HepG2 (cell line): ENCODE measurements around the gene OR11A1. TPM values are rescaled to one million over a fixed set of nuclear protein-coding genes. Genes with fewer than 3 reads are reported as not detected.

Experiments
- ATAC-seq: fragments of 200-7000 bp; cut with Tn5 transposase; 3 replicates; pipeline ENCODE4 v1.9.1; 2020; ENCODE audit warnings: mild to moderate bottlenecking, moderate library complexity
- Bru-seq: library from RNA; stranded (reverse); fragments of 400-500 nt; gene quantifications from one replicate; lab custom pipeline; 2021; lab: Mats Ljungman, UMichigan
- BruChase-seq, 2 experiments: library from RNA; stranded (reverse); fragments of 400-500 nt; gene quantifications; one replicate each; lab custom pipeline; 2021; lab: Mats Ljungman, UMichigan
- BruUV-seq: library from RNA; stranded (reverse); fragments of 400-500 nt; replicated peaks from 2 replicates; lab custom pipeline; 2021; lab: Mats Ljungman, UMichigan
- CTCF ChIA-PET: fragments of 300-600 bp; formaldehyde crosslinking; extraction: SDS; loops from one replicate; lab custom pipeline; 2021; ENCODE audit warnings: low total read pairs, inconsistent platforms, low intra/inter-chr PET ratio; lab: Yijun Ruan, JAX
- POLR2A ChIA-PET: fragments of 350-600 bp; sonication (Branson Sonifier 250); formaldehyde crosslinking; loops from one replicate; lab custom pipeline; 2020; ENCODE audit warnings: antibody characterized with exemption, inconsistent platforms; lab: Yijun Ruan, JAX
- DNase-seq: peaks from one replicate; pipeline ENCODE4 v3.0.0-alpha.2; 2015; ENCODE audit warnings: low spot score
- FAIRE-seq: peaks from 3 replicates; lab custom pipeline; 2011; peaks lifted over from hg19 to GRCh38; lab: Jason Lieb, UNC
- H2AFZ ChIP-seq: one replicate; pipeline ENCODE4 v1.6.1; 2011; ENCODE audit warnings: low read length, inconsistent platforms
- H3K27ac ChIP-seq: fragments of 300-600 bp; 3 replicates; pipeline ENCODE4 v1.8.0; 2011; ENCODE audit warnings: mixed run types, mild to moderate bottlenecking, mixed read lengths, low read length, inconsistent platforms; ENCODE audit not compliant: insufficient read depth; ENCODE audit errors: extremely low read length
- H3K27me3 ChIP-seq, 2 experiments: fragments of 200-600 bp in 1 of 2; 2 replicates in 1 of 2; 3 replicates in 1 of 2; pipeline versions ENCODE4 v1.6.0 to v1.8.0; 2011; ENCODE audit warnings: low read length in 2 of 2, mild to moderate bottlenecking in 2 of 2, moderate library complexity in 2 of 2, inconsistent platforms in 1 of 2; ENCODE audit not compliant: insufficient read depth in 2 of 2, control insufficient read depth in 1 of 2
- H3K36me3 ChIP-seq, 2 experiments: fragments of 200-600 bp in 1 of 2; replicated peaks in 1 of 2; 2 replicates in 1 of 2; 3 replicates in 1 of 2; pipeline versions ENCODE4 v1.5.1 to v1.8.0; 2011; ENCODE audit warnings: low read length in 2 of 2, inconsistent platforms in 1 of 2; ENCODE audit not compliant: insufficient read depth in 2 of 2, control insufficient read depth in 1 of 2
- H3K4me1 ChIP-seq: 2 replicates; pipeline ENCODE4 v1.5.1; 2012; ENCODE audit warnings: low read length, inconsistent platforms; ENCODE audit not compliant: insufficient read depth
- H3K4me2 ChIP-seq: 2 replicates; pipeline ENCODE4 v1.6.0; 2011; ENCODE audit warnings: low read depth, low read length, inconsistent platforms
- H3K4me3 ChIP-seq, 3 experiments: fragments of 200-600 bp in 1 of 3; sonication (generic), shearing (Covaris generic) in 1 of 3; replicated peaks in 1 of 3; 2 replicates each; pipeline ENCODE4 v1.5.1; 2011 to 2016; ENCODE audit warnings: low read length in 3 of 3, inconsistent platforms in 2 of 3, low read depth in 2 of 3, mild to moderate bottlenecking in 2 of 3, control low read depth in 1 of 3, mixed read lengths in 1 of 3; ENCODE audit not compliant: insufficient read depth in 1 of 3
- H3K79me2 ChIP-seq: one replicate; pipeline ENCODE4 v1.6.1; 2011; ENCODE audit warnings: low read length, inconsistent platforms; ENCODE audit not compliant: insufficient read depth
- H3K9ac ChIP-seq: 2 replicates; pipeline ENCODE4 v1.6.0; 2011; ENCODE audit warnings: mild to moderate bottlenecking, low read depth, low read length, inconsistent platforms; ENCODE audit not compliant: insufficient read depth
- H3K9me3 ChIP-seq: 2 replicates; pipeline ENCODE4 v1.5.1; 2012; ENCODE audit warnings: mild to moderate bottlenecking, low read length
- H4K20me1 ChIP-seq: 2 replicates; pipeline ENCODE4 v1.6.0; 2011; ENCODE audit warnings: inconsistent platforms, mild to moderate bottlenecking, low read length, moderate library complexity; ENCODE audit not compliant: insufficient read depth
- ARID2 ChIP-seq: sonication (generic); formaldehyde crosslinking; IDR thresholded peaks from 2 replicates; pipeline ENCODE4 v1.8.1; 2022; ENCODE audit warnings: mild to moderate bottlenecking, missing genetic modification reagents, borderline replicate concordance
- HNRNPK ChIP-seq: fragments of 200-400 bp; formaldehyde crosslinking; IDR thresholded peaks from 2 replicates; pipeline ENCODE4 v1.6.1; 2018; ENCODE audit warnings: low read length, low read depth, moderate library complexity, mild to moderate bottlenecking; ENCODE audit not compliant: poor library complexity, severe bottlenecking
- NR2F2 ChIP-seq: IDR thresholded peaks from 2 replicates; pipeline ENCODE4 v1.6.1; 2012; ENCODE audit warnings: low read depth, inconsistent platforms, borderline replicate concordance
- SOX5 ChIP-seq: IDR thresholded peaks from 2 replicates; pipeline ENCODE4 v1.6.1; 2016; ENCODE audit warnings: borderline replicate concordance
- TMF1 ChIP-seq: sonication (generic); formaldehyde crosslinking; IDR thresholded peaks from 2 replicates; pipeline ENCODE4 v1.8.1; 2022; ENCODE audit warnings: low read depth, missing genetic modification reagents
- ZFP62 ChIP-seq: sonication (generic); formaldehyde crosslinking; IDR thresholded peaks from 2 replicates; pipeline ENCODE4 v1.4.0; 2020; ENCODE audit warnings: missing genetic modification reagents
- ZNF205 ChIP-seq: IDR thresholded peaks from 2 replicates; pipeline ENCODE4 v1.6.1; 2018; ENCODE audit warnings: missing biosample characterization, missing genetic modification reagents
- ZNF431 ChIP-seq: sonication (generic); formaldehyde crosslinking; IDR thresholded peaks from 2 replicates; pipeline ENCODE4 v1.9.0; 2022; ENCODE audit warnings: missing genetic modification reagents, low read depth, mild to moderate bottlenecking, borderline replicate concordance
- WGBS: methylation state at CpG from one replicate; pipeline ENCODE4 v1.1.6; 2017; ENCODE audit warnings: low lambda C conversion rate; 5-methylcytosine and 5-hydroxymethylcytosine counted together
- in situ Hi-C: cut with HindIII; loops from 2 replicates; pipeline ENCODE4 v1.10.0; 2017; ENCODE audit warnings: low pct_unique_long_range_greater_than_20kb; ENCODE audit not compliant: extremely low pct_ligation_motif_present
- intact Hi-C: fragments of 100-400 bp; cut with micrococcal nuclease; formaldehyde crosslinking; loops from one replicate; pipeline ENCODE4 v1.10.0; 2022; ENCODE audit not compliant: unreplicated experiment
- long read RNA-seq, 2 experiments: library from RNA in 1 of 2; library from polyadenylated mRNA in 1 of 2; stranded (forward) in 1 of 2; unstranded in 1 of 2; transcript quantifications; one replicate each; pipeline ENCODE4 v2.0.0, GENCODE V29; 2019 to 2022
- polyA minus RNA-seq, 3 experiments: library from RNA; depleted of rRNA, polyadenylated mRNA; stranded (reverse); fragments of >200 nt; gene quantifications; 2 replicates each; pipeline ENCODE4 v1.2.3, GENCODE V29; 2011; ENCODE audit warnings: low replicate concordance in 1 of 3
- polyA plus RNA-seq, 8 experiments: library from polyadenylated mRNA; depleted of rRNA in 3 of 8; stranded (reverse) in 7 of 8; unstranded in 1 of 8; fragments of >200 nt; fragmentation: Illumina TruSeq in 4 of 8; extraction: Trizol in 4 of 8; gene quantifications; 2 replicates each; pipeline versions ENCODE4 v1.2.1 to v1.2.3, GENCODE V29; 2011 to 2016; ENCODE audit warnings: low read depth in 4 of 8, missing spikeins in 1 of 8, mixed read lengths in 1 of 8; ENCODE audit not compliant: insufficient read depth in 1 of 8
- total RNA-seq, 5 experiments: library from RNA; depleted of rRNA; stranded (reverse); fragments of >200 nt; fragmentation: Illumina TruSeq; extraction: Trizol; gene quantifications; 2 replicates each; pipeline ENCODE4 v1.2.3, GENCODE V29; 2016; ENCODE audit warnings: low read depth in 1 of 5
- TF ChIP-seq, protein P1 (sequence below): sonication (generic); formaldehyde crosslinking; IDR thresholded peaks from 2 replicates; pipeline ENCODE4 v1.8.1; 2022; ENCODE audit warnings: low read depth, mild to moderate bottlenecking, missing genetic modification reagents

OR11A1 gene
- total RNA-seq (2016; rRNA removed; fragmentation: Illumina TruSeq; extraction: Trizol): not detected in 2 replicates
- not detected in 2 replicates for total RNA-seq (2016; cell fraction: cytosol; rRNA removed; fragmentation: Illumina TruSeq; extraction: Trizol; ENCODE audit: low read depth)
- not detected in 2 replicates for total RNA-seq (2016; cell fraction: insoluble cytoplasmic fraction; rRNA removed; fragmentation: Illumina TruSeq; extraction: Trizol)
- not detected in 2 replicates for total RNA-seq (2016; cell fraction: membrane; rRNA removed; fragmentation: Illumina TruSeq; extraction: Trizol)
- total RNA-seq (2016; cell fraction: nucleus; rRNA removed; fragmentation: Illumina TruSeq; extraction: Trizol): not detected in 2 replicates
- polyA plus RNA-seq (2011; rRNA removed): not detected in 2 replicates
- polyA plus RNA-seq (2011; cell fraction: cytosol; rRNA removed): not detected in 2 replicates
- not detected in 2 replicates for polyA plus RNA-seq (2011; cell fraction: nucleus; rRNA removed)
- not detected in 2 replicates for polyA plus RNA-seq (2012)
- polyA plus RNA-seq (2016; cell fraction: cytosol; fragmentation: Illumina TruSeq; extraction: Trizol; ENCODE audit: low read depth): not detected in 2 replicates
- not detected in 2 replicates for polyA plus RNA-seq (2016; cell fraction: insoluble cytoplasmic fraction; fragmentation: Illumina TruSeq; extraction: Trizol; ENCODE audit: low read depth)
- polyA plus RNA-seq (2016; cell fraction: membrane; fragmentation: Illumina TruSeq; extraction: Trizol; ENCODE audit: low read depth): not detected in 2 replicates
- polyA plus RNA-seq (2016; cell fraction: nucleus; fragmentation: Illumina TruSeq; extraction: Trizol; ENCODE audit: insufficient read depth, low read depth): not detected in 2 replicates
- polyA minus RNA-seq (2011; rRNA and poly(A)+ RNA removed; ENCODE audit: low replicate concordance): not detected in 2 replicates
- polyA minus RNA-seq (2011; cell fraction: cytosol; rRNA and poly(A)+ RNA removed): not detected in 2 replicates
- polyA minus RNA-seq (2011; cell fraction: nucleus; rRNA and poly(A)+ RNA removed): not detected in 2 replicates
- not detected for Bru-seq, nascent RNA
- BruChase-seq, experiment 1, labeled RNA remaining after a 6-hour chase: not detected
- BruChase-seq, experiment 2, labeled RNA remaining after a 2-hour chase: not detected
- long read RNA-seq, experiment 1: 0 reads
- long read RNA-seq, experiment 2: 0 reads

DNA sequence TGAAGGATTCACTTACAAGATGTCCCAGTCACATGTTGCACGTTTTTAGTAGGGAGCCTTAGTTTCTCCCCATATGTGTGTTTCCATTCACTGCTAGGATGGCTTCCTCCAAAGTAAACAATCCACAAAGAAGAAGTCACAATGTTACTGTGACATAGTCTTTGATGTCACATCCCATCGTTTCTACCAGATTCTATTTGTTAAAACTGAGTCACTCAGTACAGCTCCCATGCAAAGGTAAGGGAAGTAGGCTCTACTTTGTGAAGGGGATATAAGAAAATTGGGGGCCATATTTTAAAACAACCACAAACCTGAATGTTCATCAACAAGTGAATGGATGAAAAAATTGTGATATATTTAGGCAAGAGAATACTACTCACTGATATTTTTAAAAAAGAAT, at the start of gene OR11A1, which contains the start of gene OR2H1:
OR11A1 (minus strand) TSS at position 101 of the 400 bp plus-strand sequence. CDS start 29,430 bp downstream, outside the sequence.
OR2H1 (plus strand) TSS at position 185 of the 400 bp plus-strand sequence. CDS start 4,615 bp downstream, outside the sequence.
- Histone ChIP-seq H3K27ac (no peak within 1 kb of the TSS), H2AFZ (no peak within 1 kb of the TSS), H3K9me3 (no peaks in the 10 kb centered on the region), H3K4me1 (no peaks in the 10 kb centered on the region), H4K20me1 (no peaks in the 10 kb centered on the region), H3K4me2 (no peak within 1 kb of the TSS), H3K27me3 (peaks cover 0 to 15% of the 10 kb centered on the region in 2 experiments; a peak in 2 of 5 replicates), H3K79me2 (no peaks in the 10 kb centered on the region), H3K36me3 (no peaks in the 10 kb centered on the region), H3K4me3 (no peak within 1 kb of the TSS), H3K9ac (no peak within 1 kb of the TSS)
- WGBS: 0% methylated on average over 2 of the region's 2 CpGs
- no peak for DNase-seq
- in situ Hi-C loops: no loop called here
- ATAC-seq: no peak
- no peak for TF ChIP-seq ARID2 (CRISPR knock-in tag)
- no peak for TF ChIP-seq TMF1 (CRISPR knock-in tag)
- no peak for TF ChIP-seq SOX5
- no peak for TF ChIP-seq ZNF205 (CRISPR knock-in tag)
- no peak for TF ChIP-seq HNRNPK
- no peak for TF ChIP-seq ZNF431 (CRISPR knock-in tag)
- TF ChIP-seq, protein P1, sequence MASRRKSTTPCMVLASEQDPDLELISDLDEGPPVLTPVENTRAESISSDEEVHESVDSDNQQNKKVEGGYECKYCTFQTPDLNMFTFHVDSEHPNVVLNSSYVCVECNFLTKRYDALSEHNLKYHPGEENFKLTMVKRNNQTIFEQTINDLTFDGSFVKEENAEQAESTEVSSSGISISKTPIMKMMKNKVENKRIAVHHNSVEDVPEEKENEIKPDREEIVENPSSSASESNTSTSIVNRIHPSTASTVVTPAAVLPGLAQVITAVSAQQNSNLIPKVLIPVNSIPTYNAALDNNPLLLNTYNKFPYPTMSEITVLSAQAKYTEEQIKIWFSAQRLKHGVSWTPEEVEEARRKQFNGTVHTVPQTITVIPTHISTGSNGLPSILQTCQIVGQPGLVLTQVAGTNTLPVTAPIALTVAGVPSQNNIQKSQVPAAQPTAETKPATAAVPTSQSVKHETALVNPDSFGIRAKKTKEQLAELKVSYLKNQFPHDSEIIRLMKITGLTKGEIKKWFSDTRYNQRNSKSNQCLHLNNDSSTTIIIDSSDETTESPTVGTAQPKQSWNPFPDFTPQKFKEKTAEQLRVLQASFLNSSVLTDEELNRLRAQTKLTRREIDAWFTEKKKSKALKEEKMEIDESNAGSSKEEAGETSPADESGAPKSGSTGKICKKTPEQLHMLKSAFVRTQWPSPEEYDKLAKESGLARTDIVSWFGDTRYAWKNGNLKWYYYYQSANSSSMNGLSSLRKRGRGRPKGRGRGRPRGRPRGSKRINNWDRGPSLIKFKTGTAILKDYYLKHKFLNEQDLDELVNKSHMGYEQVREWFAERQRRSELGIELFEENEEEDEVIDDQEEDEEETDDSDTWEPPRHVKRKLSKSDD (CRISPR knock-in tag): no peak
- no peak for TF ChIP-seq ZFP62 (CRISPR knock-in tag)
- TF ChIP-seq NR2F2: no peak
- ChIA-PET POLR2A (no interaction called here), CTCF (no interaction called here)
- BruUV-seq: no TSS peak
- intact Hi-C loops: no loop called here
- no peak for FAIRE-seq
